NOMO-1 (cell line): ENCODE results near the gene USP17L17.
"Not testable (repeated sequence)": the region's sequence is repeated elsewhere in the genome, so short reads cannot be mapped to it uniquely, and the experiment has no call there.

Source experiments
- DNase-seq, 2 experiments: peaks; one replicate each; lab custom pipeline; 2025; ENCODE audit not compliant: unreplicated experiment in 2 of 2; lab: John Stamatoyannopoulos, UW

Gene USP17L17

GRCh38 chr4:9243579-9243978 is at the start of gene USP17L17:
Gene USP17L17 (plus strand): TSS chr4:9243879. CDS start chr4:9243879, 0 bp downstream.
- DNase-seq, result not testable (repeated sequence)

GRCh38 chr4:9210357-9210756 is 33.3 kb upstream of the USP17L17 start, which contains the start of gene USP17L10:
Gene USP17L10 (plus strand): TSS chr4:9210657. CDS start chr4:9210657, 0 bp downstream.
- DNase-seq, result not testable (repeated sequence)

- DNase-seq, result not testable (repeated sequence)
These were observed 29.0 kb upstream of the USP17L17 start for GRCh38 chr4:9214701-9215100.

- DNase-seq, result not testable (repeated sequence)
These were observed 28.6 kb upstream of the USP17L17 start, which contains the start of gene USP17L11 for GRCh38 chr4:9215105-9215504. Gene USP17L11 (plus strand): TSS chr4:9215405. CDS start chr4:9215405, 0 bp downstream.

- DNase-seq, result not testable (repeated sequence)
These were observed 23.8 kb upstream of the USP17L17 start, which contains the start of gene USP17L12 for GRCh38 chr4:9219852-9220251. Gene USP17L12 (plus strand): TSS chr4:9220152. CDS start chr4:9220152, 0 bp downstream.

GRCh38 chr4:9224596-9224995 is 19.1 kb upstream of the USP17L17 start, which contains the start of gene USP17L13:
Gene USP17L13 (plus strand): TSS chr4:9224896. CDS start chr4:9224896, 0 bp downstream.
- DNase-seq, result not testable (repeated sequence)

GRCh38 chr4:9230249-9230648 is 13.4 kb upstream of the USP17L17 start:
- DNase-seq, result not testable (repeated sequence)

- not testable (repeated sequence) for DNase-seq
These were observed 9.6 kb upstream of the USP17L17 start, which contains the start of gene USP17L15 for GRCh38 chr4:9234085-9234484. Gene USP17L15 (plus strand): TSS chr4:9234385. CDS start chr4:9234385, 0 bp downstream.

- not testable (repeated sequence) for DNase-seq
These were observed 5.2 kb upstream of the USP17L17 start for GRCh38 chr4:9238461-9238860.

- not testable (repeated sequence) for DNase-seq
These were observed 4.4 kb downstream of the USP17L17 start, which contains the start of gene USP17L18 for GRCh38 chr4:9247953-9248680. Gene USP17L18 (plus strand): TSS chr4:9248630. CDS start chr4:9248630, 0 bp downstream.

GRCh38 chr4:9253078-9253477 is 9.4 kb downstream of the USP17L17 start, which contains the start of gene USP17L19:
Gene USP17L19 (plus strand): TSS chr4:9253378. CDS start chr4:9253378, 0 bp downstream.
- DNase-seq, result not testable (repeated sequence)

- DNase-seq, result not testable (repeated sequence)
These were observed 14.1 kb downstream of the USP17L17 start, which contains the start of gene USP17L20 for GRCh38 chr4:9257824-9258223. Gene USP17L20 (plus strand): TSS chr4:9258124. CDS start chr4:9258124, 0 bp downstream.

- not testable (repeated sequence) for DNase-seq
These were observed 18.9 kb downstream of the USP17L17 start, which contains the start of gene USP17L21 for GRCh38 chr4:9262572-9262971. Gene USP17L21 (plus strand): TSS chr4:9262872. CDS start chr4:9262872, 0 bp downstream.

GRCh38 chr4:9267319-9267718 is 23.6 kb downstream of the USP17L17 start, which contains the start of gene USP17L22:
Gene USP17L22 (plus strand): TSS chr4:9267619. CDS start chr4:9267619, 0 bp downstream.
- not testable (repeated sequence) for DNase-seq

- DNase-seq, result not testable (repeated sequence)
These were observed 28.0 kb downstream of the USP17L17 start for GRCh38 chr4:9271719-9272118.
